Choroid plexus epithelial cell (primary cell): Measurements from ENCODE around the gene MYO1B.

Experiments used
- DNase-seq: peaks from one replicate; pipeline ENCODE4 v3.0.0-alpha.2; 2010; ENCODE audit warnings: low read depth
- H3K4me3 ChIP-seq: 2 replicates; pipeline ENCODE4 v1.5.1; 2011; ENCODE audit warnings: low read depth, mild to moderate bottlenecking, control low read depth, low read length, moderate library complexity
- TF ChIP-seq, protein P1 (sequence below): conservative IDR thresholded peaks from 2 replicates; pipeline ENCODE4 v1.5.1; 2011; ENCODE audit warnings: low read depth, mild to moderate bottlenecking, control low read depth, inconsistent platforms, low read length, moderate library complexity

The MYO1B gene

DNA sequence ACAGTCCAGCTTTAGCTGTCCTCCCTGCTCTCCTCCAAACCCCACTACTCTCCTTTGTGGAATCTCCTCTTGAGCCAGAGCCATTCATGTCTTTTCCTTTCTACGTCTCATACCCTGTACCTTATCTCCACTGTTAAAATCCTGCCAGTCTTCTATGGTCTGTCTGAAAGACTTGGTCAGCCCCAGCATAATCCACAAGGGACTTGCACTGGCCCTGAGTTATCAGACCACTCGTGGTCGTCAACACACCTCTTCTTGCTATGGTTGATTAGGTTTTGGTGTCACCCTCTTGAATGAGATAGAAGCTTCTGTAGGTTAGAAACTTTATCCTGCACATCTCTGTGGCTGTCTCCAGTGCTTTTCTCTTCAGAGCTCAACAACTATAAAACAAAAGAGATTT, 56.8 kb downstream of the MYO1B start:
- TF ChIP-seq, protein P1, sequence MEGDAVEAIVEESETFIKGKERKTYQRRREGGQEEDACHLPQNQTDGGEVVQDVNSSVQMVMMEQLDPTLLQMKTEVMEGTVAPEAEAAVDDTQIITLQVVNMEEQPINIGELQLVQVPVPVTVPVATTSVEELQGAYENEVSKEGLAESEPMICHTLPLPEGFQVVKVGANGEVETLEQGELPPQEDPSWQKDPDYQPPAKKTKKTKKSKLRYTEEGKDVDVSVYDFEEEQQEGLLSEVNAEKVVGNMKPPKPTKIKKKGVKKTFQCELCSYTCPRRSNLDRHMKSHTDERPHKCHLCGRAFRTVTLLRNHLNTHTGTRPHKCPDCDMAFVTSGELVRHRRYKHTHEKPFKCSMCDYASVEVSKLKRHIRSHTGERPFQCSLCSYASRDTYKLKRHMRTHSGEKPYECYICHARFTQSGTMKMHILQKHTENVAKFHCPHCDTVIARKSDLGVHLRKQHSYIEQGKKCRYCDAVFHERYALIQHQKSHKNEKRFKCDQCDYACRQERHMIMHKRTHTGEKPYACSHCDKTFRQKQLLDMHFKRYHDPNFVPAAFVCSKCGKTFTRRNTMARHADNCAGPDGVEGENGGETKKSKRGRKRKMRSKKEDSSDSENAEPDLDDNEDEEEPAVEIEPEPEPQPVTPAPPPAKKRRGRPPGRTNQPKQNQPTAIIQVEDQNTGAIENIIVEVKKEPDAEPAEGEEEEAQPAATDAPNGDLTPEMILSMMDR = no peak
- DNase-seq = no peak
- no peak overlapping the region for H3K4me3 ChIP-seq

DNA sequence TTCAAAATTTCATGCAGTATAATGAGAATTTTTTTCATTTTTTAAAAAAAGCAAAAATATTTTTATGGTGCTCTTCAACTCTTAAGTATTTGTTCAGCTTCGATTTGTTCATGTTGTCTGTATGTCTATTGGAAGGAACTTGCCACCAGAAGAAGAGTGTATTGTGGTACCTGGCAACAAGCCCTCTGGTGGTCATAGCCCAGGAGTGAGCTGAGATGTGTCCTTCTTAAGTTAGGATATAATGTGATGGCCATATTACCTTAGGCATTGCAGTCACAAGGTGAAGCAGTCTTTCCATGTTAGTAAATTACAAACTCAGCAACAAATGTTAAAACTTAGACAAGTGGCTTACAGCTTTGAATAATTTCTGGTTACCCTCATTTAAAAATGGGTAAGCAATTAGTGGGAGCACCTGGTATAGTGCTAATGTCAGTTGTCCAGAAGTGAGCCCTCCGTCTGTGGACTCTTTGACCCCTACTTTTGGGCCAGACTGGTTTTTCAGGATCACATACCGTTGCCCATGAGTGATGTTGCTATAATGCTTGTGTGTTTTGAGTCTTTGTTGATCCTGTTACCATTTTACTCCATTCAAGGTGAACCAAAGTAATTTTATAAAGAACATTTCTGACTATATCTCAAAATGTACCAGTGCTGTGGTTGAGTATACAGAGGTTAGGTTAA, 57.4 kb downstream of the MYO1B start:
- TF ChIP-seq, protein P1 = peak; percentile 50
- peak; percentile 50 for DNase-seq
- H3K4me3 ChIP-seq = no peak overlapping the region

DNA sequence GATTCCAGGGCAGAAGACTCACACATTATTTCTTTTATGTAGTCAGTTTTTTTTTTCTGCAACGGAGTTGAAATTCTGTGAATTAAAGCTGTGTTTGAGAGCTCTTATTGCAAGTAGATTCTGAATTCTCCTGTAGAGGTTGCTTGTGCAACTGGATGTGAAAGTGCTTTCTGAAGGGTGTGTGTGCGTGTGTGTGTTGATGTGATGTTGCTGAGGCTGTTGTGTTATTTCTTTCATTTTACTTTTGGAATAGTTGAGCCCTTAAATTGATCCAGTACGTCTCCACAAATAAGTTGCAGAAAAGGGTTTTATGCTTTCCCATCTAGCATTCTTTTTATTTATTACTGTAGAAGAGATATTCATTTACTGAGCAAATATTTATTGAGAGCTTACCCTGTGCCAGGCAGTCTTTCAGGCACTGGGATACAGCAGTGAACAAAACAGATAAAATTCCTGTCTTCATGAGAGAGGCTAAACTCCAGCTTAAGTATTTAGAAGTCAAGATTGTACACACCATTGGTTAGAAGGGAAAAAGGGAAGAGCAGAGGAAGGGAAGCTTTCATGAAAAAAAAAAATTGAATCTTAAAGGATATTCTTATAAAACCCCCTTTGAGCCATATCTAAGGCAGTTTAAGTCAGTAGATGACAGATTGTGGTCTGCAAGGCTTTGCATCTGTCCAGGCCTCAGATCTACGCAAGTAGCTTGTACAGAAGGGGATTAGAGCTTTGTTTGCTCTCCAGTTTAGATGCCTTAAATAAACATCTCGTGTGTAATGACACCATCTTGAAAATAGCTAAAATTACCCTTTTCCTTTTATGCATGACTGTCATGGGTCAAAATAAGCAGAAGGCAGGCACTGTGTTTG, 58.2 kb downstream of the MYO1B start:
- no peak overlapping the region for H3K4me3 ChIP-seq
- TF ChIP-seq, protein P1 = no peak
- DNase-seq = no peak

DNA sequence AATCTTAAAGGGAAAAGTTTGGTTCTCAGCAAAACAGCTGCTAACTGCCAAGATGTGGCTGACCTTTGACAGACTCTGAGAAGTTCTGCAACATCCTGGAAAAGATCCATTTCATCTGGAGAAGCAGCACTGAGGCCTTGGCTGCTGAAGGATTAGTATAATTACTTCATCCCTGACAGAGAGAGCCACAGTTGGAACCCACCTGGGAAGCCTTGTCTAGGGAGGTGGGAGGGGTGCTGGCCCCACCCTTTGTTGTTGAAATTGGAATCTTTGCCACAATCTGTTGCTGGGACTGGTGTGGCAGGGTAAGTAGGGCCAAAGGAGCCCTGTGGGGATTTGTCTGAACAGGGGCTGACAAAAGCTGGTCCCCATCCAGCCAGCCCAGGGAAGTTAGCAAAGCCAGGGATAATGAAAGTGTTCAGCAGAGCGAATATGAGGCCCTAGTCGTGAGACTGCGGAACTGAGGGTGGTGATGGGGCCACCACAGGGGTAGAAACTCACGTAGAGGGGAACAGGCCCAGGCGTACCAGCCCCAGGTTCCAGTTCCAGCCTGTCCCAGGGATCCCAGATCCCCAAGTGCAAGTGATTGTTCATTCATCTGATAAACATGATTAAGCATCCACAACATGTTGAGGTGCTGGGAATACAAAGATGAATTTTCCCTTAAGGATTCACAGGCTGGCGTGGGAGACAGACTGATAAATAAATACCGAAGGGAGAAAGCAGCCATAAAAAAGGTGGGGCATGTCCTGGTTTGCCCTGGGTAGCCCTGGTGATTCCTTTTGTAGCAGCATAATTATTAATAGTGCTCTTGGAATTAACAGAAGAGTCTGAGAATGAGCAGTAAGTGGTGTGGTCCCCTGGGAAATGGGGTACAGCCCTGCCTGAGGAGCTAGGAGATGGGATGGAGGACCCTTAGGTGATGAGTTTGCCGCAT, 60.0 kb downstream of the MYO1B start:
- TF ChIP-seq, protein P1 = no peak
- peak; percentile 95 for DNase-seq
- no peak overlapping the region for H3K4me3 ChIP-seq

DNA sequence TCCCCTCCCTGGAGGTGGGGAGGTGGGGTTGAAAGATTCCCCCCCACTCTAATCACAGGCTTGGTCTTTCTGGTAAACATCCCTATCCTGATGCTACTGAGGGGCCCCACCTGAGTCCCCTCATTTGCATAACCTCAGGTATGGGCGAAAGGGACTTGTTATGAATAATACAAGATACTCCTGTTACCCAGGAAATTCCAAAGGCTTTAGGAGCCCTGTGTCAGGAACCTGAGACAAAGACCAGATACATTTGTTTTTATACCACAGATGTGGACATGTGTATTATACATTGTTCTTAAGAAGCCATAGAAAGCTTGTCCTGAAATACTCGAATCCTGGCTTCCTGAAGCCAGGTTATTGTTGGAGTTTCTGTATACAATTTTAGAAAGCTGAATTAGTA, 62.8 kb downstream of the MYO1B start:
- no peak overlapping the region for H3K4me3 ChIP-seq
- no peak for DNase-seq
- TF ChIP-seq, protein P1 = no peak

DNA sequence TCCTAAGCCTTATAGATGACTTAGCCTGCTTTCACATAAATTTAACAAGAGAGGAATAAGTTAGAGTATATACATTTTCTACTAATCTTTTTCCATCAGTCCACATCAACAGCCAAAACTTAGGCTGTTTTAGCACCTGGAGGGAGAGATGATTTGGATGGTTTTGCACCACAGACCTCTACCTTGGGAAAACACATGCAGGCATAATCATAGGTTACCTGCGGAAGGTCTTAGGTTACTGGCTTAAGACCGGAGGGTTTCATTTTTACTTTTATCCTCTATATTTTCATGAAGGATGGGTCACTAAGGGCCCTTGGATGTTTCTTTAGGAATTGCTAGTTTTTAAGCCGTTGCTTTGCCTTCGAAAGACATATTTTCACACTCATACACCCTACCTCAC, 66.0 kb downstream of the MYO1B start:
- DNase-seq = no peak
- H3K4me3 ChIP-seq = no peak overlapping the region
- TF ChIP-seq, protein P1 = no peak
